DMS79 (cell line): Measurements from ENCODE around the gene PEX10.

Experiments used
- DNase-seq: peaks from one replicate; lab custom pipeline; 2025; lab: John Stamatoyannopoulos, UW

Gene PEX10

DNA sequence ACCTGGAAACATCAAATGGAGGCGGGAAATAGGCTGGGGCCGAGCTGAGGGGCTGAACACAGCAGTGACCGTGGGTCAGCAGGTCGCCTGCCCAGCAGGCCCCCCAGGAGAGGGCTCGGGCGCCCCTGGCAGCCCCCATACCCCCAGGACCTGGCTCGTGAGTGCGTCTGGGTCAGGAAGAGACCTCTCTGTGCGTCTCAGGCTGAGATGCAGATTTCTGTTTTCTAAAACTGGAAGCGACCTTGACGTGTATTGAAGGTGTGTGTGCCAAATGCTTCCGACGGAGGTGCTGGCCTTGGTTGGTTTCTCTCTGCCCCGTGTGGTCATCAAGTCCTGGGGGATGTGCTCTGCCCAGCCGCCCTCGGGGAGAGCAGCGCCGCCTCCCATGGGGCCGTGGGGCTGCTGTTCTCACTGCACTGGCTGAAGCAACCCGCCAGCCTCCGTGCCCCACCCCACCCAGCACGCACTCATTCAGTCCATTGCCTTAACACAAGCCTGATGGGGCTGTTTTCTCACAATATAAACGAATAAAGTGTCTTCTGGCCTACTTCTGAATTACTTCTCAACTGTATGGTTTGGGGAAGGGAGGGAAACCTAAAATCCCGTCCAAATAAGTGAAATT is 7.4 kb downstream of the PEX10 start:
- DNase-seq, result no peak

DNA sequence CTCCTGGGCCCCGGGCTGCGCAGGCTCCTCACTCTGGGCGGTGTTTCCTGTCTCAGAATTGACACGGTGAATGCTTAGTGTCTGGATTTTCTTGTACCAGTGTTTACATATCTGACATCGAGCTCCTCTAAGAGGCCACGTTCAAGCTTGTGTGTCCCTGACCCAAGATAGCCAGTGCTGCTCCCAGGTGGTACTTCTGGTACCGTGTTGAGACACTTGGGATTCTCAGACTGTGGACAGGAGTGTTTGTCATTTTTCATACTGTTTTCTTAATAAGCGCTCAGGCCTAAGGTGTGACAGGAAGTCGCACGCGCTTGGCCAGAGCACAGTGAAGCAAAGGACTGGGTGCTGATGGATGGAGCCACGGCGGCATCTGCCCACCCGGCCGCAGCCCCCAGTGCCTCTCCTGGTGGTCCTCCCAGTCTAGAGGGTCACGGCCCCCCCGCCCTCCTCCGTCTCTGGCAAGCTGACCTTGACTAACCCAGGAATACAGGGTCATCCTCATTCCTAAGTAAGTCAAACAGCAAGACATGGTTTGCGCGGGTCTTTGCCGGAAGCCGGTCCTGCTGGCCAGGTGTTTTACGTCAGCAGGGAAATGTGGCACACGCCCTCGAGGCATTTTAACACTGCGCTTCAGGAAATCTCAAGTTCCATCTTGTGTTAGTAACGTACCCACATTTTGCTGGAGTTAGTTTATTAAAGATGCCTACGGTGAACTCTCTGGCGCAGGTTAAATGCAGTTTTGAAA is 8.0 kb downstream of the PEX10 start:
- no peak for DNase-seq

DNA sequence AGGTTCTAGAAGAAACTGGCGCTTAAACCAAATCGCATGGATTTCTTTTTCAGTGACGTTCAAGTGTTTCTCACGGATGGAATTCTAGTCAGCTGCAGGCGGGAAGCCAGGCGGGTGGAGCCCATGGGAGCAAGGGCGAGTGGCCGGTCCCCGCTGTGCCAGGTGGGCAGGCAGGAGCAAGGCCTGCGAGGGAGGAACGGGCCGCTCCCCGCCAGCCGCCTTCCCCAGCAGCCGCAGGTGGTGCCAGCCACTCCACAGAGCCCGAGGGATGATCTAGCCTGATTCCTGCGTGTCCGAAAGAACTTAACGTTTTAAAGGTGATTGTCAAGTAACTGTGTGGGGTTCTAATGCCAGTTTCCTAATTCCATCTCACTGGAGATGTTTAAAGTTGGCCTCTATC is 9.1 kb downstream of the PEX10 start:
- no peak for DNase-seq

DNA sequence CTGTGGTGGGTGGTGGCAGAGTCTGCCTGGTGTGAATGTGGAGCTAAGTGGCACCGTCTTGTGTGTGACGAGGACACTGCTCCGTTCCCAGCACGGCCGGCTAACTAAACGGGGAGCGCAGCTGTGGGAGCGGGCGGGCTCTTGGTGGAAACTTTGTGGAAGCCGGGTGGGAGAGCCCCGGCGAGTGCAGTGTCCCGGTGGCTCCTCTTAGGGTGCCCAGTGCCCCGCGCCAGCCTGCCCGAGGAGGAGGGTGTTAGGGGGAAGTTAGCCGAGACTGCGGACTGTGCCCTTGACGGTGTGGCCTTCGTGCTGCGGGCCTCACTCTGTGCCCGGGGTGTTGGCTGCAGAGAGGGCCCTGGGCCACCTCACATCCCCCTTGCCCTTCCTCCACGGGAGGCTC is 9.9 kb downstream of the PEX10 start:
- no peak for DNase-seq

DNA sequence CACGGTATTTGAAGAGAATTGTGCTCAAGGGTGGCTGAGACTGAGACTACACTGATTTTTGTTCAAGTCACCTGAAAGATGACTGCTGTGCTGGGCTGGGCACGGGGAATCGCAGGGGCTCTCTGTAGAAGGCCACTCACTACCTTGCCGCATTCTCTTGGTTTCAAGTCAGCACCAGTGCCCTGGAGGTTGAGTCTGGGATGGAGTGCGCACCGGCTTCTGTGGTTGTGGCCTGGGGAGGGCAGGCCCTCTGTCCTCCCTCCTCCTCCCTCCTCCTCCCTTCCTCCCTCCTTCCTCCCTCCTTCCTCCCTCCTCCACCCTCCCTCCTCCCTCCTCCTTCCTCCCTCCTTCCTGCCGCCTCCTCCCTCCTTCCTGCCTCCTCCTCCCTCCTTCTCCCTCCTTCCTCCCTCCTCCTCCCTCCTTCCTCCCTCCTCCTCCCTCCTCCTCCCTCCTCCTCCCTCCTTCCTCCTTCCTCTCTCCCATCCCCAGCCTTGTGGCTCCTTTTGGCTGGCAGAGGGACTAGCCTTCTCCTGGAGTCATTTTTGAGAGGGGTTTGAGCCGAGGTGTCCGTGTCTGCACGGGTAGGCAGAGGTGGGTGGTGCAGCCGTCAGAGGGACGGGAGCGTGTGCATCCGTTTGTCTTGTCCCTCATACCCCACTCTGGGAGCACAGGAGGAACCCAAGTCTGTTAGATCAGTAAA is 11.3 kb downstream of the PEX10 start:
- no peak for DNase-seq

DNA sequence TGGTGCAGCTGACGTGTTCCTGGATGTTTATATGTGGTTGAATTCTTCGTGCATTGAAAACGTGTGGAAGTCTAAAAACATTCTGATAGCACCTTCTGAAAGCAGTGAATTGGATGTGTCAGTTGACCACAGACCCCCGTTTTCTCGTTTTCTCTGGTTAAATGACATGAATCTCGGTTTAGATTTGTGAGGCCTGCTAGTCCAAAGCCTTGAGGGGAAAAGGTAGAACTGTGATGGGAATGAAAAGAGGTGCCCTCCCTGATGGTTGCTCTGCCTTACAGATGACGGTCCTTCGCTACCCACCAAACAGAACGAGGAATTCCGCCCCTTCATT is 11.8 kb downstream of the PEX10 start:
- no peak for DNase-seq

DNA sequence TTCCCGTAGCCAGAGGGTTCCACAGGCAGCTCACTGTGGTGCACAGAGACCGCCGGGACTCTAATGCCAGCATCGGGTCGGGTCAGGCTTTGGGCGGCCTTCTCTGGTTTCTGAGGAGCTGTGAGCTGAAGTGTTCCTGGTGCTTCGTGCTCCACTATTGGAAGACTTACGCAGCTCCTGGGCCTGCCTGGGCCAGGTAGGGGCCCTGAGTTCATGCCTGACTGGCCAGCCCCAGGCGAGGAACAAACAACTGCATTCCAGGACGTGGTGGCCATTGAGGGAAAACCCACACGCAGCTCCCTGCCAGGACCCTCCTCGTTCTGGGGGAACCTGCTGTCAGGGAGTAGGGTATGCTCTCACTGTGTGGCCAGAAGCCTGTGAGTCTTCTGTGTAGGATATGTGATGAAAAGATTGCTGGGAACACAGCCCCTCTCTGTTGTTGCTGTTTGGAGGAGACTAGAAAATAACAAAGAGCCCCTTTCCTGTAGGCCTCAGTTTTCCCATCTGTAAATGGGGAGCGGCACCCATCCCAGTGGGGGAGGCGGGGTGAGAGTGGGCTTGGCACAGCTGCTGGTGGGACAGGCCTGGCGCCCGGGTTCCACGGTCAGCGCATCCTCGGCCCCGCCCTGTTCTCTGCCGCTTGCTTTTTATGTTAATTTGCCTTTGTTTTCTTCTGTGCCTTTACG is 12.3 kb downstream of the PEX10 start:
- no peak for DNase-seq

DNA sequence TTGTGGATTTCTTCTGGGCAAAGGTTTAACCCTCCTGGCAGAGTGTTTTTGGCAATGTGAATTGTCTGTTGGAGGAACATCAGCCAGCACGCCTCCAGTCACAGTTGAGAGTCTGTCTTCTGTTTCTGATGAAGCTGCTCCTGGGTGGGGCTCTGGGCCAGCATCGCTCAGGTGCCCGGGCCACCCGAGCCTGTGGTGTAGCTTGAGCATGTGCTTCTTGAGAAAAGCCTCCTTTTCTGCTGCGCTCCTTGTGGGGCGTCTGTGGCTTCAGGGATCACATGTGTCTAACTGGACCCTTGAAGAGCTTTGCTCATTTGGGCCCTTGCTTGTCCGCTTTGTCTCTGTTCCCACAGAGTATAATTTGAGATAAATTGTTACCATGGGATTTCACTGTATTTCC is 13.5 kb downstream of the PEX10 start:
- DNase-seq, result no peak

DNA sequence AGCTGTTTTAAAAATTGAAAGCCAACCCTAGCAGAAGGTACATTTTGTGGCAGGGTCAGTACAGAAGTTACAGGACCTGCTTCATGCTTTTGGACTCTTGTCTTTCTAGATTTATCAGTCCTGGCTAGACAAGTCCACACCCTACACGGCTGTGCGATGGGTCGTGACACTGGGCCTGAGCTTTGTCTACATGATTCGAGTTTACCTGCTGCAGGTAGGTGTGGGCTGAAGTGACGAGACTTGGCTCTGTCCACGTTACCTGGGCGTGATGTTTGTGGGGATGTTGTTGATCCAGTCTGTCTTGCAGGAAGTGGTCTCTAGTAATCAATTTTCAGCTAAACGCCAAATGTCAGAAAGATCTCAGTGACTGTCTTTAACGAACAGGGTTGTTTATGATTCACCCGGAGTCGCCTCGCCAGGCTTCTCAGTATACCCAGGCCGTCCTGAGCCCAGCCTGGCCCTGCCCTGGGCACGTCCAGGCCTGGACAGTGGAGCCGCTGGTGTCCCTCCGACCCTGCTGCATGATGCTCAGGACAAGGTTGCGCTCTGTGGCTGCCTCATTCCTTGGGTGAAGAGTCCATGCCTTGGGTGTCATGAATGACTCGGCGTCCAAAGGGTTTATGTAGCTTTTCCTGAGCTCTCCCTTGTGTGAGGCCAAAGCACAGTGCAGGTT is 15.2 kb downstream of the PEX10 start:
- no peak for DNase-seq

DNA sequence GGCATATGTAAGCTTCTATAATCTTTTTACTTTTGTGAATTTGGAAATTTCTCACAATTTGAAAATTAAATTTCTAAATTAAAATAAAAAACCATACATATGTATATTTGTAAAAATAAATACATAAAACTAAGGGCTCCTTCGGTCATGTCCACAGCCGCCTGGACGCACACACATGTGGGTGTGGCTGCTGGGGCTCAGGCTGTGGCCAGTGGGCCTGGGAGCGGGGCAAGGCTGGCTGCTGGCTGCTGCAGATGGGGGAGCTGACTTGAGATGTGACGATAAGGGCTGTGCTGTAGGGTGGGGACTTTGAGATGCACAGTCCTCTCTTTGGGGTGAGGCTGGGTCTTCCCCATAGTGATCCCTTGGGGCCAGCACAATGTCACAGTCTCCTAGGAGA is 15.9 kb downstream of the PEX10 start:
- no peak for DNase-seq

DNA sequence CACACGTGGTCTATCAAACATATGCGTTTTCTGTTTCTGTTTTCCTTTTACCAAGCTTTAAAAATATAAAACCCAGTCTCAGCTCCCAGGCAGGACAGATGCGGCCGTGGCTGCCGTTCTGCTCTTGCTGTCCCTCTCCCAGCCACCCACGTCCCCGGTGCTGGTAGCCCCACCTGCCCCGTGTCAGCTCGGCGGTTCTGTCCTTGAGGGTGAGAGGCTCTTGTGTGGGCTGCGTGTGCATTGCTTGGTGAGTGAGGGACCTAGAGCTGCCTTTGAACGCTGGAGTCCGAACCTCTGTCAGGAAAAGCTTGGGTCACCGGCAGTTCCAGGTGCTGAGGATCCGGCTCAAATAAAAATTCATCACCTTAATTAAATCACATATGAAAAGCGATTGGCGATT is 16.3 kb downstream of the PEX10 start:
- DNase-seq, result no peak

DNA sequence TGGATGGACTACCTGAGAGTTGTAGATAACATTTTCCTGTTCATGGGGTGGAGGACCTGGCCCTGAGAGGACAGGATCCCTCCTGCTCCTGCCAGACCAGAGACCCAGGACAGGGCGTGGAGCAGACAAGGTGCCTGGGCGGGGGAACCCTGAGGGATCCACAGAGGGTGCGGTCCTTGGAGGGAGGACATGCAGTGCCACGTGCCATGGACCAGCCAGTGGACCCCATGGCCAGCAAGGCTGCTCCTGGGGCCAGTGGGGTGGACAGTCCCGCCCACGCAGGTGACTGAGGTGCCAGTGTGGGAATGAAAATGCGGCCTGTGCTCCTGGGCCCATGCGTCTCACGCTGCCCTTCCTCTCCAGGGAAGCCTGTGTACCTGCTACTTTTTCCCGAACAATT is 17.1 kb downstream of the PEX10 start:
- DNase-seq, result no peak

DNA sequence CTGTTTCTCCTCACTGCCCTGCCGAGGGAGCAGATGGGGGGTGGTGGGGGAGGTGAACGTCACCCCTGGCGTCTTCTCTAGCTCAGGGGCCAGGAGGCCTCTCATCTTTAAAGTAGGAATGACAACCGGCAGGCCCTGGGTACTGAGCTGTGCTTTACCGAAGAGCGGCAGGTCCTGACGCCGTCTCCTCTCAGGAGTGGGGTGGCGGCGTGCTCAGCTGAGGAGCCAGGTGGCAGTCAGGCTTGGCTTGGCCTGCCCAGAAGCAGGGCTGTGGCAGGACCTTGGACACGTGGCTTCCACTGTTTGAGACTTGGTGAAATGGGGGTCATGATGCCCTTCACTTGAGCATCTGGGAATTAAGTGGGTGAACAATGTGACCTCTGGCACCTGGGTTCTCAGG is 17.6 kb downstream of the PEX10 start:
- no peak for DNase-seq

DNA sequence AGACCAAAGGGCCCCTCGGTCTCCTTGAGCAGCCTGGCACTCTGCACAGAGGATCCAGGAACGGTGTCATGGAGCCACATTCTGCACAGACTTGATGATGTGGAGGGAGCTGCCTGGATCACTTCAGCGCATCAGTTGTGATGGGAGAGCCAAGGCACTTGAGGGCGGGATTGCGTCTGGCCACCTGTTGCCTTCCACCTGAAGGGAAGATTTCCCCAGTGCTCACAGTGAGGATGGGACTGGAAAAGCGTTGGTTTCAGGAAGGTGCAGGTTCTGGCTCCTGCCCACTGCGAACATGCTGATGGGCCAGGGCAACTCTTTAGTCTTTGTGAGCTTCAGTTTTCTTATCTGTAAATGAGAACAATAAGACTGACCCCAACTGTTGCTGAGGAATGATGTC is 18.1 kb downstream of the PEX10 start:
- no peak for DNase-seq

DNA sequence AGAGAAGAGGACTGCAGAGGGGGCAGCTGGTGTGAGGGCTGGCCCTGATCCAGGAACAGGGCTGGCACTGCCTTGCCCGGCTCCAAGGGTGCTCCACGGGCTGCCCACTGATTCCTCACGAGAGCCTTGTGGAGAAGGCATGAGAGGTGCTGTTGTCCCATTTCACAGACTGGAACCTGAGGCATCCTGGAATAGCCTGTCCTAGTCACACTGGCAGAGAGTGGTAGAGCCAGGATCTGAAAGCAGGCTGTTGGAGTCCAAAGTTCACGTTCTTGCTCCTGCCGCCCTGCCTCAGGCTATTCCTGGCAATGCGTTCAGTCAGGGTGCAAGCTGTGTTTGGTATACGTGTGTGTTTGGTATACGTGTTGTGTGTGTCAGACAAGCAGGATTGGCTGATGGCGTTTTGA is 18.9 kb downstream of the PEX10 start:
- DNase-seq, result no peak

DNA sequence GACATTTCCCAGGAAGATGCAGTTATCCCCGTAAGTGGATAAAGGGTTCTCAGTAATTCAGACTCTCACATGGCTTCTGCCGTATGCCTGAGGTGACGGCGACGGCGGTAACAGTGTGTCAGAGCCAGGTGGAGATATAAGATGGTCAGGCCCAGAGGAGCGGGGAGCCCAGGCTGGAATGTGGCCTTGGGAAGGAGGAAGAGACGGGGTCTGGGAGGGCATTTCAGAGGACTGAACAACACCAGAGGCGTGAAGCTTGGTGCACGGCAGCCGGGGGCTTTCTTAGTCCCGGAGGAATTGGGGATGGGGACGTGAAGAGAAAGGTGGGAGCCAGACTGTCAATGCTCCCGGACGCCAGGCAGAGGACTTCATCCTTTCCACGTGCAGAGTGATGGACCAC is 19.7 kb downstream of the PEX10 start:
- no peak for DNase-seq

DNA sequence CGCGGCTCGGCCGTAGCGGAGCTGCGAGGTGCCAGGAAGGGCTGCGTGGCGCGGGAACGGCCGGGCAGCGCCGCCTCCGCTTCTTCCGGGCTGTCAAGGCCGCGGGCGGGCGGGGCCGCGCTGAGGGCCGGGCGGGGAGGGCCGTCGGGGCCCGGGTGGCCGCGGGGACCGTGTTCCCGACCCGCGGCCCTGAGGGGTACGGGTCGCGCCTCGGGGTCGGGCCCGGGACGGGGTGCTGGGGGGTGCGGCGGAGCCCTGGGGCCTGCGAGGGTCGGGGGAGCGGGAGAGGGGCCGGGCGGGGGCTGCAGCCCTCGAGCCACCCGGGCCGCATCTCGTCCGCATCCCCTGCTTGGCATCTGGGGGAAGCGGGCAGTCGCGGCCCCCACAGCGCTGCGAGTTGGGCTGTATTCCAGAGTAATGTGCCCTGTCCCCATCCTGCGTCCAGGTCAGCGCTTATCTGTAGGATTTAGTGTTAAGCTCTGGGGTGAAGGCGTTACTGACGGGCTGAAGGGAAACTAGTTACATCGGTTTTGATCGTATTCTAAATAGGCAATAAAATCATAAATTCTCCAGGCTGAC is 20.3 kb downstream of the PEX10 start:
- DNase-seq, result no peak

DNA sequence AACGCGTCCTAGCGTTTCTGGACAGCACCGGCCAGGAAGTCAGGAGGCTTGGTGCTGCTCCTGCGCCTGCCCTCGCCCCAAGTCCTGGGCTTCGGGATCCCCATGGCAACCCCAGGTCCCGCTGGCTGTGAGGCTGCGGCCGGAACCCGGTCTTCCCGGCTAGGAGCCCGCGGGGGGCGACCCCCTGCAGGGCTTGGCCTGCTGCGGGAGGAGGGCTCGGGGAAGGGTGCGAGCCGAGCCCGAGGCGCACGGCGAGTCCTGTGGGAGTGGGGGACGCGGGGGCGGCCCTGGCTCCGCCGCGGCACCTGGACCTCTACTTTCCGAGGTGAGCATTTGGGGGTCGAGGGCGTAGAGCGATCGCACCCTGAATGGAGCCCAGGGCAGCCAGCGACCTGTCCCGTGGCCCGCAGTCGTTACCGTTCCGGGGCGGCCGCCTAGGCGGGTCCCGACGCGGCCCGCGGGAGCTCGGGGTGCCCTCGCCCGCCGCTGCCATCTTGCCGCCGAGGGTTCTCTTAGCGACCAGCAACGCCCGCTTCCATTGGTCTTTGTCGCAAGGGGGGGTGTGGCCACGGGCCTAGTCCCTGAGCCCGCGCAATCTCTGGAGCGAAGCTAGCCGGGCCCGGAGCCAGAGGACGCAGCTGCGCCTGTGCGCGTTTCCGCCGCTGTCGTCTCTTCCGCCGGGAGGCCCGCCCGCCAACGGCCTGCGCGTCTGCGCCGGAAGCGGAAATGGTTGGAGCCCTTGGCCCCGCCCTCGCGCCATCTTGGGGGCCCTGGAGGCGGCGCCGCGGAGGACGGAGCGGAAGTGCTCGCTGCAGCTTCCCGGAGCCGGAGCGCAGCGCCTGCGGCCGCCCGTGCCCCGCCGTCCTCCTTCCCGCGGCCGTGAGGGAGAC is 21.1 kb downstream of the PEX10 start, which contains the start of the genes MORN1 and RER1:
Gene MORN1 (minus strand): TSS at position 514 of the 890 bp plus-strand sequence. CDS start 21 bp downstream, at position 493.
Gene RER1 (plus strand): TSS at position 801 of the 890 bp plus-strand sequence. CDS start 3,950 bp downstream, outside the sequence.
- peak; percentile 97 for DNase-seq

DNA sequence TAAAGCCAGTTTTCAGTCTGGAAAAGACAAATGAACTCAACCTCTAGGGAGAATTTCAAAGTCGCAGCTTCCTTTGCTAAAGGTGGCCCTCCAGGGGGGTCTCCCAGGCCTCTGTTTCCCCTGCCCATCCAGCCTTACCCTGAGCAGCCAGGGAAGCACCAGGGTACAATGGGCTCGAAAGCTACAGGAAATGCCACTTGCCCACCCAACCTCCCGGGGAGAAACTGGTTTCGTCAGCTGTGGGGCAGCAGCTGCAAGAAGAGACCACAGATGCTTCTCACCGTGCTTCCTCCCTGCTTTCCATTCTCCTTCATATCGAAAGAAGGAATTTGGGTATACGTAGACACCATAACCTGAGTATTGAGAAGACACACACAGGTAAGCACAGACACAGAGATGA is 22.7 kb downstream of the PEX10 start:
- DNase-seq, result no peak

DNA sequence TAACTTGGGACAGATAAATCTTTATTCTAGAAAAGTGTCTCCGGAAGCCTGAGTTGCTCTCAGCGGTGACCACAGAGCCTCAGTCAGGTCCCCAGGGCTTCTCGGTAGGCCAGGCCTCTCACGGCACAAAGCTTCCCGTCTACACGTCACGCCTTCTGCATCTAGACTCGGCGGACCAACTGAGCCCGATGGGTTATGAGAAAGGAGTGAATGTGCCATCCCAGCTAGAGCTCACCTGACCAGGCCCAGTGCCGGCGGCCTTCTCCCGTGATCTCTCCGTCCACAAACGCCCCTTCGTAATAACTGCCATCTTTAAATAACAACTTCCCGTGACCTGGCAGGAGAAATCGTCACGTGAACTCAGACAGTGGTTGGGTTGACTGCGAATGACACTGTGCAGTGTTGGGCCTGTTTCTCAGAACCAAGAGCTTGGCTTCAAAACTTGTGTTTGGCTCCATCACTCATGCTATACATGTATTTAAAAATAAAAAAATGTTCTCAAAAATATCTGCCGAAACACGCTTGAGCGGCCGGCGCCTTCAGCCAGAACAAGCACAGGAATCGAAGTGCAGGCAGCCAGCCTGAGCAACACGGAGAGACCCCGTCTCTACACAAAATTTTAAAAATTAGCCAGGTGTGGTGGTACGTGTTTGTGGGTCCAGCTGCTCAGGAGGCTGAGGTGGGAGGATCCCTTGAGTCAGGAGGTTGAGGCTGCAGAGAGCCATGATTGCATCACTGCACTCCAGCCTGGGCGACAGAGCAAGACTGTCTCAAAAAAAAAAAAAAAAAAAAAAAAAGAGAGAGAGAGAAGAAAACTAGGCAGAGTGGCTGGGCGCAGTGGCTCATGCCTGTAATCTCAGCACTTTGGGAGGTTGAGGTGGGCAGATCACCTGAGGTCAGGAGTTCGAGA is 24.1 kb downstream of the PEX10 start:
- DNase-seq, result no peak
